Tibial nerve (tissue), 4 donors: Measurements from ENCODE around the gene CLMP. TPM values are rescaled to one million over a fixed set of nuclear protein-coding genes. Genes with fewer than 3 reads are reported as not detected.
A peak's percentile ranks its signal among the peaks of the same experiment; 100 is the strongest.

Experiments used
- DNase-seq, 2 donors: peaks; one replicate each; pipeline ENCODE4 v3.0.0-alpha.2; 2019; ENCODE audit warnings: low spot score in 2 of 2
- H3K27ac ChIP-seq, 4 donors: fragments of 200-600 bp; sonication (generic) in 3 of 4; one replicate each; pipeline ENCODE4 v1.5.1; 2017 to 2019; ENCODE audit warnings: mild to moderate bottlenecking in 1 of 4
- H3K27me3 ChIP-seq, 2 donors: fragments of 200-600 bp; sonication (generic) in 1 of 2; one replicate each; pipeline versions ENCODE4 v1.5.1 to v1.6.0; 2017 to 2019
- H3K36me3 ChIP-seq, 3 donors: fragments of 200-600 bp; sonication (generic); one replicate each; pipeline ENCODE4 v1.5.1; 2018 to 2019
- H3K4me1 ChIP-seq, 4 donors: fragments of 200-600 bp; sonication (generic) in 3 of 4; one replicate each; pipeline ENCODE4 v1.5.1; 2017 to 2019
- H3K4me3 ChIP-seq, 4 donors: fragments of 200-600 bp; sonication (generic) in 3 of 4; one replicate each; pipeline ENCODE4 v1.5.1; 2017 to 2019; ENCODE audit warnings: mild to moderate bottlenecking in 1 of 4, moderate library complexity in 1 of 4
- H3K9me3 ChIP-seq, 4 donors: fragments of 200-600 bp; sonication (generic) in 3 of 4; one replicate each; pipeline ENCODE4 v1.5.1; 2017 to 2019
- EP300 ChIP-seq, 2 donors: sonication (generic); formaldehyde crosslinking; IDR thresholded peaks; one replicate each; pipeline ENCODE4 v1.6.1; 2017; ENCODE audit warnings: antibody characterized with exemption in 2 of 2, mild to moderate bottlenecking in 1 of 2
- POLR2A ChIP-seq, 2 donors: fragments of 450-650 bp; IDR thresholded peaks; one replicate each; pipeline ENCODE4 v1.6.1; 2017; ENCODE audit warnings: antibody characterized with exemption in 2 of 2, mild to moderate bottlenecking in 2 of 2, moderate library complexity in 2 of 2
- WGBS, 2 donors: methylation state at CpG; one replicate each; pipeline ENCODE4 v1.1.5; 2018; 5-methylcytosine and 5-hydroxymethylcytosine counted together
- total RNA-seq, 4 donors: library from RNA; depleted of rRNA; stranded (reverse); fragments of >200 nt; gene quantifications; one replicate each; pipeline ENCODE4 v1.1.0, GENCODE V29; 2016
- TF ChIP-seq, protein P1 (sequence below), 5 experiments: fragments of 200-600 bp in 3 of 5; fragments of 450-650 bp in 2 of 5; sonication (generic) in 3 of 5; IDR thresholded peaks; one replicate each; pipeline ENCODE4 v1.5.1; 2016 to 2019; ENCODE audit warnings: antibody characterized with exemption in 5 of 5, mild to moderate bottlenecking in 3 of 5, moderate library complexity in 2 of 5

The CLMP gene
- total RNA-seq, 4 donors from 2014 or later = 82.5 to 98.6 (median 89.7) TPM

DNA sequence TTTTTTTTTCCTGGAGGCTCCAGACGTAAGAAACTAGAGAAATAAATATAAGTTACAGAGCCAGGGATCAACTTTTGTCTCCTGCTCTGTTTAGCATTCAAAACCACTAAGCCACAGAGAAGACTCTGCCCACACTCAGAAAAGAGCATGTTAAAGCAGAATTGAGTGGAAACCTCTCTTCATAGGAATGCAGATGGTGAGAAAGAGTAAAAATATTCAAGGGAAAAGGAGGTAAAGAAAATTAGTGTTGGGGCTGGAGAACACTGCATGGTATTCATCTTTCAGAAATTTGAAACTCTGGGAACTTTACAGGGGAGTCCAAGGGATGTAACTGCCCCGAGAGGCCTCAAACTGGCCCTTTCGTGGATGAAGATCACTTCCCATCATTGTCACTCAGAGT is 65.1 kb downstream of the CLMP start:
- Histone ChIP-seq H3K27me3 (no peaks in the 10 kb centered on the region), H3K4me3 (no peak overlapping the region), H3K9me3 (no peaks in the 10 kb centered on the region), H3K27ac (peak overlapping the region in 2 of 4 donors; percentile 58 to 67), H3K4me1 (peaks cover 0 to 22% (median 3%) of the 10 kb centered on the region in 4 donors), H3K36me3 (no peaks in the 10 kb centered on the region)
- 41 to 45% methylated on average over 3 of the region's 3 CpGs for WGBS, 2 donors
- TF ChIP-seq POLR2A (IDR thresholded peaks at IDR 0.05) = no peak
- DNase-seq = no peak

DNA sequence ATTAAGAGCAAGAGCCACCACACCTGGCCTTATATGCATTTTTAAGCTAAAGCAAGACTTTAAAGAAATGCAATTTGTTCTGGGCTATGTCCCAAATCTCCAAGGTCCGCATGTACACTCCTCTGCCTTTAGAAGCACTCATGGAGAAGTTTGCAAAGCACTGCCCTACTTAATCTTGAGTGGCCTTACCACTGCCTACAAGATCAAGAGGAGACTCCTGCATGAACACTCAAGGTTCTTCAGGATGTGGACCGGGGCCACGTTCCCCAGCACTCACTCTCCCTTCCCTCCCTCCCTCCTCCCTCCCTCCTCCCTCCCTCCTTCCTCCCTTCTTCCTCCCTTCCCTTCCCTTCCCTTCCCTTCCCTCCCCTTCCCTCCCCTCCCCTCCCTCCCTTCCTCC is 69.9 kb downstream of the CLMP start:
- no peak for TF ChIP-seq POLR2A (IDR thresholded peaks at IDR 0.05)
- TF ChIP-seq, protein P1, sequence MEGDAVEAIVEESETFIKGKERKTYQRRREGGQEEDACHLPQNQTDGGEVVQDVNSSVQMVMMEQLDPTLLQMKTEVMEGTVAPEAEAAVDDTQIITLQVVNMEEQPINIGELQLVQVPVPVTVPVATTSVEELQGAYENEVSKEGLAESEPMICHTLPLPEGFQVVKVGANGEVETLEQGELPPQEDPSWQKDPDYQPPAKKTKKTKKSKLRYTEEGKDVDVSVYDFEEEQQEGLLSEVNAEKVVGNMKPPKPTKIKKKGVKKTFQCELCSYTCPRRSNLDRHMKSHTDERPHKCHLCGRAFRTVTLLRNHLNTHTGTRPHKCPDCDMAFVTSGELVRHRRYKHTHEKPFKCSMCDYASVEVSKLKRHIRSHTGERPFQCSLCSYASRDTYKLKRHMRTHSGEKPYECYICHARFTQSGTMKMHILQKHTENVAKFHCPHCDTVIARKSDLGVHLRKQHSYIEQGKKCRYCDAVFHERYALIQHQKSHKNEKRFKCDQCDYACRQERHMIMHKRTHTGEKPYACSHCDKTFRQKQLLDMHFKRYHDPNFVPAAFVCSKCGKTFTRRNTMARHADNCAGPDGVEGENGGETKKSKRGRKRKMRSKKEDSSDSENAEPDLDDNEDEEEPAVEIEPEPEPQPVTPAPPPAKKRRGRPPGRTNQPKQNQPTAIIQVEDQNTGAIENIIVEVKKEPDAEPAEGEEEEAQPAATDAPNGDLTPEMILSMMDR (IDR thresholded peaks at IDR 0.05) = no peak
- DNase-seq = no peak
- no peak overlapping the region for H3K27ac ChIP-seq
- no peaks in the 10 kb centered on the region for H3K36me3 ChIP-seq
- H3K4me1 ChIP-seq = peaks cover 0 to 11% (median 0%) of the 10 kb centered on the region in 4 donors
- H3K27me3 ChIP-seq = no peaks in the 10 kb centered on the region
- no peaks in the 10 kb centered on the region for H3K9me3 ChIP-seq
- WGBS, 2 donors = 72 to 74% methylated on average over 3 of the region's 3 CpGs
- no peak overlapping the region for H3K4me3 ChIP-seq

DNA sequence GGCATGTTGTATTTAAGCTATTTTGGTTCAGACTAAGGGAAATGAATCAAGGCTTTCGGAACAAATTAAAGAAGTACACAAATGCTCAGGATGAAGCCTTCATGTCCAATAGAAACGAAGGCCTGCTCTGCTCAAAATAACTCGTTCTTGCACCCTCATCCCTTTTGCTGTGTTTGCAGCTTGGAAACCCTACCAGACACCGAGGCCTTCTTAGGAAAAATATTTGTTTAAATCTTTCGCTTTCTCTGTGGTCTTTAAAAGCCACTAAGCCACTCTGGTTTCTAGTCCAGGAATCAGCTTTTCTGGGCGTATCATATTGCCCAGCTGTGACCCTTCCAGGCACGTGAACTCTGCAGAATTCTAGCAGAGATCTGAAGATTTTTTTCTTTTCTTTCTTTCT is 72.2 kb downstream of the CLMP start:
- Histone ChIP-seq H3K9me3 (no peaks in the 10 kb centered on the region), H3K36me3 (no peaks in the 10 kb centered on the region), H3K4me3 (no peak overlapping the region), H3K27ac (peak overlapping the region in 2 of 4 donors; percentile 73 to 84), H3K27me3 (no peaks in the 10 kb centered on the region), H3K4me1 (peaks cover 0 to 7% (median 0%) of the 10 kb centered on the region in 4 donors)
- WGBS, 2 donors = 48 to 60% methylated on average over 7 of the region's 7 CpGs
- DNase-seq = no peak
- no peak for TF ChIP-seq POLR2A (IDR thresholded peaks at IDR 0.05)
- TF ChIP-seq, protein P1 (IDR thresholded peaks at IDR 0.05) = no peak
- no peak for TF ChIP-seq EP300 (IDR thresholded peaks at IDR 0.05)

DNA sequence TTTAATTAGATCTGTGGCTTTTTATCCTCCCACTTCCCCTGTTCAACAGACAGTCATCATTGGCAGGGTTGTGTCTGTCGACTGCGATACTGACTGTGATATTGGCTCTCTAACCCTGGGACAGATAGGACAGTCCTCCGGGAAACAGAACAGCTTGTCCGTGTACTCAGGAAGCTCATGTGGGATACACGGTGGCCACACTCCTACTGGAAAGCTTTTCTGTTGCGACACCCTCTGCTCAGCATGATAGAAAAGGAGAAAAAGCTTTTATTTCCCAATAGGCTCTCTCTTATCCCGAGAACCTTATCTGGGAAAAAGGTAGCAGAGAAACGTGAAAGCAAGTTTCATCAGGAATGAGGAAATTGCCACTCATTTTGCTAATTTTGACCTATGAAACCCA is 72.7 kb downstream of the CLMP start:
- Histone ChIP-seq H3K27ac (peak overlapping the region; percentile 34 to 84 (median 63)), H3K4me1 (peaks cover 0 to 7% (median 0%) of the 10 kb centered on the region in 4 donors), H3K4me3 (no peak overlapping the region), H3K36me3 (no peaks in the 10 kb centered on the region), H3K27me3 (no peaks in the 10 kb centered on the region), H3K9me3 (no peaks in the 10 kb centered on the region)
- TF ChIP-seq, protein P1 (IDR thresholded peaks at IDR 0.05) = no peak
- TF ChIP-seq EP300 (IDR thresholded peaks at IDR 0.05) (peak in 1 of 2 donors; percentile 46), POLR2A (IDR thresholded peaks at IDR 0.05) (no peak)
- WGBS, 2 donors = 46 to 65% methylated on average over 8 of the region's 8 CpGs
- peak in 1 of 2 donors; percentile 53 for DNase-seq

DNA sequence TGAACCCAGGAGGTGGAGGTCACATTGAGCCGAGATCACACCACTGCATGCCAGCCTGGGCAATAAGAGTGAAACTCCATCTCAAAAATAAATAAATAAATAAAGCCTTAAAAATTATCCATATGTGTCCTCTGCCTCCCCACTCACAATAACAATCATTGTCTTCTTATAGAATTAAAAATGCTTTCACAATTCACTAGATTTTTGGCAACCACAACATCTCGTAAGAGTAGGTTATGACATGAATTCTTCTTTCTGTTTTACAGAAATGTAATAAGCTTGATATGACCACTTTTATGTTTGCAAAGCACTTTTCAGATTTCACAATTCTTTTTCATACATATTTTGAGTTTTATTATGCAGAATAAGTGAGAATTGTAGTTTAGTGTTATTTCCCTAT is 78.6 kb downstream of the CLMP start:
- H3K27me3 ChIP-seq = no peaks in the 10 kb centered on the region
- H3K27ac ChIP-seq = no peak overlapping the region
- peaks cover 0 to 10% (median 0%) of the 10 kb centered on the region in 4 donors for H3K9me3 ChIP-seq
- peaks cover 0 to 6% (median 0%) of the 10 kb centered on the region in 3 donors for H3K36me3 ChIP-seq
- TF ChIP-seq, protein P1 (IDR thresholded peaks at IDR 0.05) = no peak
- TF ChIP-seq EP300 (IDR thresholded peaks at IDR 0.05) = no peak
- TF ChIP-seq POLR2A (IDR thresholded peaks at IDR 0.05) = no peak
- no peak overlapping the region for H3K4me3 ChIP-seq
- DNase-seq = no peak
- peaks cover 0 to 3% (median 0%) of the 10 kb centered on the region in 4 donors for H3K4me1 ChIP-seq
- 62 to 65% methylated on average over 2 of the region's 2 CpGs for WGBS, 2 donors

GRCh38 chr11:123111465-123111864 is 83.6 kb downstream of the CLMP start:
- H3K36me3 ChIP-seq = peaks cover 0 to 6% (median 0%) of the 10 kb centered on the region in 3 donors
- H3K27ac ChIP-seq = peak overlapping the region in 3 of 4 donors; percentile 17 to 53 (median 26)
- TF ChIP-seq EP300 (IDR thresholded peaks at IDR 0.05) = no peak
- TF ChIP-seq, protein P1 (IDR thresholded peaks at IDR 0.05) = peak; percentile 38 to 80 (median 63)
- no peak for TF ChIP-seq POLR2A (IDR thresholded peaks at IDR 0.05)
- 49 to 59% methylated on average over 4 of the region's 4 CpGs for WGBS, 2 donors
- H3K4me3 ChIP-seq = no peak overlapping the region
- no peak for DNase-seq
- H3K9me3 ChIP-seq = peaks cover 0 to 10% (median 0%) of the 10 kb centered on the region in 4 donors
- H3K4me1 ChIP-seq = peaks cover 0 to 3% (median 0%) of the 10 kb centered on the region in 4 donors
- no peaks in the 10 kb centered on the region for H3K27me3 ChIP-seq
